Measurements from ENCODE around the gene HDDC2. TPM values are rescaled to one million over a fixed set of nuclear protein-coding genes. Genes with fewer than 3 reads are reported as not detected.
A peak's percentile ranks its signal among the peaks of the same experiment; 100 is the strongest.

HDDC2 gene
- total RNA-seq, result 10 to 100 TPM; 40.1 to 65.6 (median 42.8) TPM

- peak within 1 kb of the TSS; percentile 73 for H3K4me3 ChIP-seq (ENCODE audit: low read depth, poor library complexity, severe bottlenecking)
- 4 to 8% methylated on average over 29 to 67 of the region's 67 CpGs for WGBS, 2 donors
- TF ChIP-seq POLR2A (IDR thresholded peaks at IDR 0.05) (no peak), CTCF (IDR thresholded peaks at IDR 0.05) (peak in 1 of 3 donors; percentile 39)
- intact Hi-C loops (cut with DNase I; ENCODE audit: low total_unique reads), result no loop called here
- peak; percentile 26 to 92 for DNase-seq (ENCODE audit: low spot score in 2 of 2)
Measured at GRCh38 chr6:125301435-125302391, at the start of gene HDDC2. TSS of gene HDDC2 (minus strand) at chr6:125301967. CDS start at chr6:125301932, 35 bp downstream.

DNA sequence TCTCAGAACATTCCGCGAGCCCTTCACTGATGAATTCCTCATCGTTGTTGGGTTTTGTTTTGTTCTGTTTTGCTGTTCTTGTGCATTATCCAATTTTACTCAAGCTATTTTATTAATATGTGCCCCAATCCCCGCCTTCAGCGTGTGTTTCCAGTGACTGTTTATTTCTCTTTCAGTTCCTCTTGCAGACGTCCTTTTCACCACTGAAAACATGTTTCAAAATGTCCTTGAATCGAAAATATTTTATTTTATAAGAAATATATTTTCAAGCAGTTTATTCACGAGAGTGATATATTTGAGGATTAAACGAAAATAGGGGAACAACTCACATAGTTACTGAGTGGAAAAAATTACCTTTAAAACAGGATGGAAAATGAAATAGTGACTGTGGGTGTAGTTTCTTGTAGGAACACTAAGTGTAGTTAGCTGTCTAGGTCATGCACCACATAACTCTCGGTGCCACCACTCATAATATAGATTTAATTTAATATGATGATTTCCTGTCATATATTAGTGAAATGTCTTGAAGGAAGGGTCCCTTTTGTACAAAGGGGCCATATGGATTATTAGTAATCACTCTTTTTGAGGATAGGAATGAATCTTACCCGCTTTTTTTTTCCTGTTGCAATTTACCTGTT, 45.3 kb upstream of the HDDC2 start:
- no peak for DNase-seq (ENCODE audit: low spot score in 2 of 2)
- TF ChIP-seq CTCF (IDR thresholded peaks at IDR 0.05) (no peak), POLR2A (IDR thresholded peaks at IDR 0.05) (no peak)
- intact Hi-C loops (cut with DNase I; ENCODE audit: low total_unique reads), result loop anchor here (5.0 kb wide), 1 partner anchor 1645 kb away; no protein-coding TSS in a partner anchor
- no peak overlapping the region for H3K4me3 ChIP-seq (ENCODE audit: low read depth, poor library complexity, severe bottlenecking)
- WGBS, 2 donors, result 77 to 80% methylated on average over 11 of the region's 11 CpGs

DNA sequence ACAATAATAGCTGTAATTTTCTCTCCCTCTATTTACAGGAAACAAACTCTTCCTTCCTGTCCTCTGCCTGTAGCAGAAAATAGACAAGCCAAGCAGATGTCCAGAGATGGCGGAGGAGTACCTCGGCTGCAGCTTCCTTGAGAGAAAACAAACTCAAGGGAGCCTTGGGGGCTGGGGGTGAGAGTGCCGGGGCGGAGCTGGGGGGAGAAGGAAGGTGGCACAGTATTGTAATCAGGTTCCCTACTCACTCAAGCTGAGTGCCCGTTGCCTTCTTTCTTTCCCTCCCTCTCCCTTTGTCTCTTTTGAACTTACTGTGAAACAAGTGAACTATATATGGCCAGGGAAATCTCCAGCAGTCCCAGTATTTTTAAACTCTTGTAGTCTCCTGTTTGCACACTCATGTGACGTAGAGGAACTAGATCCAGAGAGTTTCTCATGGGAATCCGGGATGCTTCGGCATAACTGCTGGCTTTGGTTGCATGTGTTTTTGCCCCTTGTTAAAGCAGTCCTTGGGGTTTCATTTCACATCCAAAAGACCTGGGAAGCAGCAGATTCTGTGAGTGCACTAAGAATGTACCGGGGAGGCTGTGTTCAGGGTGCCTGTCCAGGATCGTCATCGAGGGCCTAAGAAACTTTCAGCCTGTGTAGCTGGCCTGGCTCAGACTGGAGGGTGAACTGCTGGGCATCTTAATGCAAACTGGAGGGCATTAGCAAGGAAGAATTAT, 44.6 kb upstream of the HDDC2 start:
- WGBS, 2 donors, result 48 to 49% methylated on average over 11 of the region's 11 CpGs
- TF ChIP-seq CTCF (IDR thresholded peaks at IDR 0.05) (no peak), POLR2A (IDR thresholded peaks at IDR 0.05) (no peak)
- intact Hi-C loops (cut with DNase I; ENCODE audit: low total_unique reads), result loop anchor here (5.0 kb wide), 1 partner anchor 1644 kb away; no protein-coding TSS in a partner anchor
- DNase-seq (ENCODE audit: low spot score in 2 of 2), result no peak
- no peak overlapping the region for H3K4me3 ChIP-seq (ENCODE audit: low read depth, poor library complexity, severe bottlenecking)

DNA sequence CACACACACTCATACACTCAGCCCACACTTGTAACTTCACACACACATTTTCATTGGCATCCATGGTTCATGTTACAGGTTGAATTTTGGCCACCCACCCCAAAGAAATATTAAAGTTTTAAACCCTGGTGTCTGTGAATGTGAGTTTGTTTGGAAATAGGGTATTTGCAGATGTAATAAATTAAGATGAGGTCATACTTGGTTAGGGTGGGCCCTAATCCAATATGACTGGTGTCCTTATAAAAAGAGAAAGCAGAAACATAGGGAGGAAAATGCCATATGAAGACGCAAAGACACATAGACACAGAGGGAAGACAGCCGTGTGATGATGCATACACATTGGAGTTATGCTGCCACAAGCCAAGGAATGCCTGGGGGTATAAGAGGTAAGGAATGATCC, 39.7 kb upstream of the HDDC2 start:
- DNase-seq (ENCODE audit: low spot score in 2 of 2), result no peak
- no peak for TF ChIP-seq CTCF (IDR thresholded peaks at IDR 0.05)
- no peak for TF ChIP-seq POLR2A (IDR thresholded peaks at IDR 0.05)
- intact Hi-C loops (cut with DNase I; ENCODE audit: low total_unique reads), result no loop called here
- no peak overlapping the region for H3K4me3 ChIP-seq (ENCODE audit: low read depth, poor library complexity, severe bottlenecking)
- 62 to 81% methylated on average over 2 of the region's 2 CpGs for WGBS, 2 donors

DNA sequence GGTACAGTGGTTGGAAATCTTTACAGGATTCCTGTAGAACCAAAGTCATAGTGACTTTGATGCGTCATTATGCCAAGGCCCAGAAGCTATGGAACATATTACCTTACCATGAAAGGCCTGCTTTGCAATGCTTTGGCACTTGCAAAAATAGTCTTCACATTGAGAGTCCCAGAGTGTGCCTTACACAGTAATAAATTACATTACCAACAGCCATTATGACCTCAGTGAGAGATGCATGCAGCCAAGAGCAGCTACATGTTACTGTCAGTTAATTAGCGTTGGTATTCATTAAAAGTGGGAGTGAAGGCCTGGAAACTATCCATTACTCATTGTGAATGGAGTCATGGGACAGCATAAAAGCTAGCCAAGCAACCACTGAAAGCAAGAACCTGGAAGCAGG, 39.2 kb upstream of the HDDC2 start:
- intact Hi-C loops (cut with DNase I; ENCODE audit: low total_unique reads), result no loop called here
- 72 to 80% methylated on average over 2 of the region's 2 CpGs for WGBS, 2 donors

More for the DNA sequence above, 39.2 kb upstream of the HDDC2 start:
- no peak for DNase-seq (ENCODE audit: low spot score in 2 of 2)
- TF ChIP-seq CTCF (IDR thresholded peaks at IDR 0.05), result no peak
- TF ChIP-seq POLR2A (IDR thresholded peaks at IDR 0.05), result no peak
- no peak overlapping the region for H3K4me3 ChIP-seq (ENCODE audit: low read depth, poor library complexity, severe bottlenecking)
